DMS 273 (cell line): ENCODE results near the gene FBXL16.

Experiments
- DNase-seq: peaks from one replicate; lab custom pipeline; 2025; ENCODE audit not compliant: unreplicated experiment; lab: John Stamatoyannopoulos, UW

FBXL16 gene

DNA sequence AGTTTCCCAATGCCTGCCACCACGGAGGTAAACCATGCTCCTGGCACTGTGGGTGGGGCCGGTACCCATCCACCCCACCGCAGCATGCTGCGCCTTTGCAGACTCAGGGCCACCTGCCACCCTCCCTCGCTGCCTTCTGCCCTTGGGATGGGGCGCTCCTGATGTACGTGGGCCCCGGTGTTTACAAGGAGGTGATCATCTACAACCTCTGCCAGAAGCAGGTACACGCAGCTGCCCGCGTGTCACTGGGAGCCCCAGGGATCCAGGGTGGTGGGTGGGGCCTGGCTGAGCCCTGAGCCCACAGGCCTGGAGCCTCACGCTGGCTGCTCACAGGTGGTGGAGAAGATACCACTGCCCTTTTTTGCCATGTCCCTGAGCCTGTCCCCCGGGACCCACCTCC lies 39.0 kb downstream of the FBXL16 start:
- DNase-seq = no peak

DNA sequence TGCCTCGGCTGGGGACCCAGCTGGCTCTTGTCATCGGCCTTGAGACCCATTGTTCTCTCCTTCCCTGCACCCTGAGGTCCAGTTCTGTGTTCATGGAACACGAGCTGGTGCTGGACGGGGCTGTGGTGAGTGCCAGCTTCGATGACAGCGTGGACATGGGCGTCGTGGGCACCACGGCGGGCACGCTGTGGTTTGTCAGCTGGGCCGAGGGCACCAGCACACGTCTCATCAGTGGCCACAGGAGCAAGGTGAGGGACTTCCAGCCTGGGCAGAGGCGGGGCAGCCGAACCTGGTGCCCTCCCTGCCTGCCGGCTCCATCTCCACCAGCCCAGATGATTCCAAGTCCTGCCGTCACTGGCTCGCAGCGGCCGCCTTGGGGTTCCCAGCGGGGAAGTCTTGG lies 43.0 kb downstream of the FBXL16 start:
- DNase-seq = no peak

DNA sequence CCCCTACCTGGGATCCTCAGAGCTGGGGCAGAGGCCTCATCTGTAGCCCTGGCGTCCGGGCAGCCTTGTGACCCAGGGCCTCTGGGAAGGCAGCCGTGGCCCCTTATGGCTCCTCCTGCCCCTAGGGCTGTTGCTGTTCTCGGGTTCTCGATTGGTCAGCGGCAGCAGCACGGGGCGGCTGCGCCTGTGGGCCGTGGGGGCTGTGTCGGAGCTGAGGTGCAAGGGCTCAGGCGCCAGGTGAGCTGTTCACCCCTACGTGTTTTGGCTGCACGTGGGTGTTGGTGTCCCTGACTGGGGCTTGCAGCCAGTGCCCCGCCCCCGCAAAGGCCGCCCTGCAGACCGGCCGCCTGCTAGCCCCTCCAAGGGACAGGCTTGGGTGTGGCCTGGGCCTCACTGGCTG lies 43.5 kb downstream of the FBXL16 start:
- no peak for DNase-seq

DNA sequence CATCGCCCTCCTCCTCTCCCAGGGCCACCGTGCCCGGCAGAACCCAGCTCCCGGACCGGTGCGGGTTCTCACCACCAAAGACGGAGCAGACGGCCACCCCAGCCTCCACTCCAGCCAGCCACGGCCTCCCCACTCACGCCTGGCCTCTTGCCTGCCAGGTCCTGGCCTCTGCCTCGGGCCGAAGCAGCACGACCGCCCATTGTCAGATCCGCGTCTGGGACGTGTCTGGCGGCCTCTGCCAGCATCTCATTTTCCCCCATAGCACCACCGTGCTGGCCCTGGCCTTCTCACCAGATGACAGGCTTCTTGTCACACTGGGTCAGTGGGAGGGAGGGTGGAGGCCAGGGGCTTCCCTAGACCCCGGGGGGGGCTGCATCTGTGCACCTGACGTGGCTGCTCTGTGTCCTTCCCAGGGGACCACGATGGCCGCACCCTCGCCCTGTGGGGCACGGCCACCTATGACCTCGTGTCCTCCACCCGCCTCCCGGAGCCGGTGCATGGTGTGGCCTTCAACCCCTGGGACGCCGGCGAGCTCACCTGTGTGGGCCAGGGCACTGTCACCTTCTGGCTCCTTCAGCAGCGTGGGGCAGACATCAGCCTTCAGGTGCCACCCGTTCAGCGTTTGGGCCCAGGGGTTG lies 44.3 kb downstream of the FBXL16 start:
- DNase-seq = no peak

DNA sequence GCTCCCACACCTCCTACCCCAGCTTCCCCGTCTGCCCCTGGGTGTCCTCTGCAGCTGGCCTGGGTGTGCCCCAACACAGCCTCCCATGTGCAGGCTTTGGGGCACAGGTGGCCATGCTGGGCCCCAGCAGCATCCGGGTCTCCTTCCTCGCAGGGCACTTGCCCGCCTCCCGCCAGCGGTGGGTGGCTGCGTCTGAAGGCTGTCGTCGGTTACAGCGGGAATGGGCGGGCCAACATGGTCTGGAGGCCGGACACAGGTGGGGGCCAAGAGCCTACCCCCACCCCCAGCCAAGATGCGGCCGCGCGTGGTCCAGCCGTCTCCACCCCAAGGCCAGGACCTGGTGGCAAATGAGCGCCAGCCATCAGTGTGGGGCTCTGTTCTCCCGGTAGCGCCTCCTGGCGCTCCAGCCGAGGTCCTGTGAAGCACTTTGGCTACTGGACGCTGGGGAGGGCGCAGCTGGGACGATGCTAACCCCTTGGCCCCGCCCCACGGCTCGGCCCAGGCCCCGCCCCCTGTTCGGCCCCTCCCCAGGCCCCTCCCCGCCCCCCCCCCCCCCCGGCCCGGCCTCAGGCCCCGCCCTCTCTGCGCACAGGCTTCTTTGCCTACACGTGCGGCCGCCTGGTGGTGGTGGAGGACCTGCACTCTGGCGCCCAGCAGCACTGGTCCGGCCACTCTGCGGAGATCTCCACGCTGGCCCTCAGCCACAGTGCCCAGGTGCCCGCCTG lies 45.0 kb downstream of the FBXL16 start:
- peak; percentile 43 for DNase-seq

DNA sequence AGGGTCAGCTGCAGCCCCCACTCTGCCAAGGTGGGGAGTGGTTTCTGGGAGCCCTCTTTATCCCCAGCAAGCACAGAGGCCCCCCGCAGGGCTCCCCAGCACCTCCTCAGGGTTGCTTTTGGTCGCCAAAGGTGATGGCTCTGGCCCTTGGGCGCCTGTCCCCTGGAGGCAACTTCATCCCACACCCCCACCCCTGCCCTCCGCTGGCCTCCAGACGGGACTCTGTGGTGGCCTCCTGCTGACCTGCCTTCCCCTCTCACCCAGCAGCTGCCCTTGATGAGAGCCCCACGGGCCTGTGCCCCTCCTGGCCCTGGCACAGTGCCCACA lies 45.5 kb downstream of the FBXL16 start:
- DNase-seq = no peak

DNA sequence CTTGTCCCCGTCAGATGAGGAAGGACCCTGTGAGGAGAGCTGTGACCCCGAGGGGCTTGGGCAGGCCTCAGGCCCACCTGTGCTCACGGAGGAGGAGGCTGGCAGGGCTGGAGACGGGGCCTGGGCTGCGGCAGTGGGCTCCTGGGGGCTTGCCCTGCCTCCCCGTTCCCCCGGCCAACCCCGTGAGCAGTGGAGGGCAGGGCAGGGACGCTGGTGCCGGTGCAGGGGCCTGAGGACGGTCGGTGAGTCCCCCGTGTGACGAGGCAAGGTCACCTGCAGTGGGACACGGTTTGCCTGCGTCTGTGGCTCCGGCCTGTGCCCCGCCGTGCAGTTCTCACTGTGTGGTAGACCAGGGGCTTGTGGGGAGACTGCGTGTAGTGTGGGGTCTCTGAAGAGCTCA lies 46.0 kb downstream of the FBXL16 start:
- DNase-seq = no peak

DNA sequence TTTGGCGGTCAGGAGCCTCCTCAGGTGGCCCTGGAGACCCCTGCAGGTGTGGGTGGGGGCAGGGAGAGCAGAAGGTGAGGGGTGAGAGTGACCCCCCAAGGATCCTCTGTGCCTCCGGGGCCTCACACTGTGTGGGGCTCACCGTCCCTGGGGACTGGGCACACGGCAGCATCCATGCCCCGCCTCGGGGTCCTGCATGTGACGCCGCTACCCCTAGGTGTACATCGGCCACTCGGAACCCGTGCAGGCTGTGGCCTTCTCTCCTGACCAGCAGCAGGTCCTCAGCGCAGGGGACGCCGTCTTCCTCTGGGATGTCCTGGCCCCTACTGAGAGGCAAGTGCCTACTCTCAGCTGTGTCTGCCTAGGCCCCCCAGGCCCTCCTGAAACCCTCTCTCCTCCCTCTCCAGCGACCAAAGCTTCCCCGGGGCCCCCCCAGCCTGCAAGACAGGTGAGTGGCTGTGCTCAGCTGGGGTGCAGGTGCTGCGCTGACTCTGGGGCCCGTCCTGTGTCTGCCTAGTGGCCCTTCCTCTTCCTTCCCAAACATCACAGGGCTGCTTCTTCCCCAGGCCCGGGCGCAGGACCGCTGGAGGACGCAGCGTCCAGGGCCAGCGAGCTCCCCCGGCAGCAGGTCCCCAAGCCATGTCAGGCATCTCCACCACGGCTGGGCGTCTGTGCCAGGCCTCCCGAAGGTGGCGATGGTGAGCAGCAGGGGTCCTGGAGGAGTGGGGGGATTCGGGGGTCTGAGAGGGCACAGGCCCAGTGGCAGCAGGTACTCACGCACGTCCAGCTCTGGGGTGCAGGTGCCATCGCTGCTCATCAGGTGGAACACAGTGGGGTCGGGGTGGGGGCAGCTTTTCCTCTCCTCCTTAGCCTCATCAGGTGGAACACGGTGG lies 46.7 kb downstream of the FBXL16 start:
- no peak for DNase-seq

DNA sequence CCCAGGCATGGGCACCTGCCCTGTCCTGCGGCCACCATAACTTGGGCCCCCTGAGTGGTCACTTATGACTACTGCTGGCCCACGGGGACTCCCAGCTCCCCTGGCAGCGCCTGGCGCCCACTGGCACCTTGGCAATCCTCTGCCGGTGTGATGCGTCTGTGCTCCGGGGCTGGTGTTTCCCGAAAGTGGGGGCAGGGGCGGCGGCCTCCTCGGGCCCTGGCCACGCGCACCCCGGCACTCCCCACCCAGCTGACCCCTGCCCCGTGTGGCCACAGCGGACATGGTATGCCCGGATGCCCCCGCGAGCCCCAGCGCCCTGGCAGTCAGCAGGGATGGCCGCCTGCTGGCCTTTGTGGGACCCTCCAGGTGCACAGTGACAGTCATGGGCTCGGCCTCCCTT lies 48.1 kb downstream of the FBXL16 start:
- DNase-seq = no peak

DNA sequence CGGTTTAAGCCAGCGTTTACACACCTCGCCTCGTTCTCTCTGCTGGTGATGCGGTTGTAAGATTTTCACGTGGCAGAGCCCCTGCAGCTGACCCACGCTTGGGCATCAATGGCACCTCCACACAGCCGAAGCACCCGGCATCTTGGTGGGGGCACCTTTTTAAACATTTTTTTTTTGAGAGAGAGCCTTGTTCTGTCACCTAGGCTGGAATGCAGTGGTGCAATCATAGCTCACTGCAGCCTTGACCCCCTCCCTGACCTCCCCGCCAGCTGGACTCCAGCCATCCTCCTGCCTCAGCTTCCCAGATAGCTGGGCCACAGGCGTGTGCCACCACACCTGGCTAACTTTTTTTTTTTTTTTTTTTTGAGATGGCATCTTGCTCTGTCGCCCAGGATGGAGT lies 51.6 kb downstream of the FBXL16 start:
- no peak for DNase-seq

DNA sequence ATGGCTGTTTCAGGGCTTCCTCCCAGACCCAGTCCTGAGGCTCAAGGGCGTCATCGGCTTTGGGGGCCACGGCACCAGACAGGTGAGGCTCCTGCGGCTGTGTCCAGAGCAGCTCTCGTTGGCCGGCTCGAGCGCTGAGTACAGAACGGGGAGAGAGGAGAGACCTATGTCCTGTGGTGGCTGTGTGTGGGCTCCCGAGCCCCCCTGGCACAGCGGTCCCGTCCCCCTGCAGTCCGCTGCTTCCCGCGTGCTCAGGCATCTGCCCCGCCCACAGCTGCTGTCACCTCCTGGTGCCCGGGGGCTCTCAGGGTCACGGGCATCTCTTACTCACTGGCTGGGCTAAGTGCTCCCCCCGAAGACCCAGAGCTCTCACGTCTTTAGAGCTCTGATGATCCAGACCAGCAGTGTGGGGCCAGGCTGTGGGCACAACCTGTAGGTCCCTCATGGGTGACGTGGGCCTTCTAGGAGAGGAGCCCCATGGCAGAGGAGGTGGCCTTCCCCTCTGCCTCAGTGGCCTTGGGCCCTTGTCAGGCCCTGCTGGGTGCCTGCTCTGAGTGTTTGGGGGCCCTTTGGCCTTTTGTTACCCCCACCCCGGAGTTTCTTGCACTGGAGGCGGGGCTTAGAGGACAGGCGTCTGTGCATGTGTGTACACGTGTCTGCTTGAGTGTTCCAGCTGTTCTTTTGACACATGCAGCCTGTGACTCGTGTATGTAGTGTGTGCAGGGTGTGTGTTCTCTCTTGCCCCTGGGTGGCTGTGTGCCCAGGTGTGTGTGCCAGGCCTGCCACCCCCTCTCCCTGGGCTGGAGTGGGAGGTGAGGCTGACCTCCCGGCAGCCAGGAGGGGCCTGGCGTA lies 52.9 kb downstream of the FBXL16 start:
- DNase-seq = no peak

DNA sequence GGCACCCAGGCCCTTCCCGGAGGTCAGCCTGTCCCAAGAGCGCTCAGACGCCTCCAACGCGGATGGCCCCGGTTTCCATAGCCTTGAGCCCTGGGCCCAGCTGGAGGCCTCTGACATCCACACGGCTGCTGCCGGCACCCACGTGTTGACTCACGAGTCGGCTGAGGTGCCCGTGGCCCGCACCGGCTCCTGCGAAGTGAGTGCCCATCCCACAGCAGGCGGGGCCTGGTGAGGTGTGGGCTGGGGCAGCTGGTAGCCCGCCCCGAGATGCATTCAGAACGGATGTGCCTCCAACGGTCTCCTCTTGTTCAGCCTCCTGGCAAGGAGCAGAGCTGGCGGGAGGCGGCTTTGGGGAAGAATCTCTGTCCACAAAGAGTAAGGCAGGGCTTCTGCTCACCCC lies 53.8 kb downstream of the FBXL16 start:
- peak; percentile 51 for DNase-seq

DNA sequence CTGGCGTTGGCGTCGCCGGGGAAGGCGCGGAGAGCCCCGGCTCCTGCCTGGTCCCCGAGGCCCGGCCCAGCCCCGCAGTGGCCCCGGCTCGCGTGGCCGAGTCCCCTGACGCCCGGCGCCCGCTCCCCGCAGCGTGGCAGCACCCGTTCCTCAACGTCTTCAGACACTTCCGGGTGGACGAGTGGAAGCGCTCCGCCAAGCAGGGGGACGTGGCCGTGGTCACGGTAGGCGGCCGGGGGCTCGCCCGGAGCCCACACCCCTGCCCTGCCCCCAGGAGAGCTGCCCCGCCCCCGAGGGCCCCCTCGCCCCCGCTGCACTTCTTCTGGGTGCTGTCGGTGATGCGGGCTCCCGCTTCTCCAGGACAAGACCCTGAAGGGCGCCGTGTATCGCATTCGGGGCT lies 56.0 kb downstream of the FBXL16 start:
- no peak for DNase-seq

DNA sequence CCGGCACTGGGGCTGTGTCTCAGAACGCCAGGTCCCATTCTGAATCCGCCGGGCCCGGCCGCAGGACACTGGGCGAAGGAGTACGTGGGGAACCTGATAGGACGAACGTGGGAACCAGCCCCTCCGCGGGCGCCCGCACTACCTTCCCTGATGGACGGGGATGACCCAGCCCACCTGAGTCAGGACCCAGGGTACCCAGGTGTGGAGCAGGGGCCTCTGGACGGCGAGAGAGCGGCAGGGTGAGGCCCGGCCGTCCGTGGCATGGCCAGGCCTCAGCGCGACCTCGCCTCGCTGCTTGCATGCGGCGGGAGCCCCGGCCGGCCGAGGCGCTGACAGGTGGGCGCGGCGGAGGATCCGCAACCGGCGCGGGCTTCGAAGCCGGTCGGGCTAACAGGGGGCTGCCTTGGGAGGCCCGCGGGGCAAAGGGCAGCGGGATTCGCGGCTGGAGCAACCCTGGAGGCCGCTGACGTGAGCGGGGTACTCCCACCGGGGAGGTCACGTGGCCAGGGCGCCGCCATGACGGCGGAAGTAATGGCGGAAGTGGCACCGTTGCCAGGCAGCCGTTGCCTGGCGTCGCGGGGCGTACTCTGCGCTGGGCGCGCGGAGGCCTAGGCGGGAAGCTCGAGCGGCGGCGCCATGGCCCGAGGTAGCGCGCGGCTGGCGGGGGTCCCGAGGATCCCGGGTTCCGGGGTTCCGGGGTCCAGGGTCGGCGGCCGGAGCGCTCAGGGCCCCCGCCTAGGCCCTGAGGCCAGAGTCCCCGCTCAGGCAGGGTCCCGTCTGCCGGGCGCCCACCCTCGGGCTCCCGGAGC lies 56.6 kb downstream of the FBXL16 start, which contains the start of gene WDR90:
TSS of gene WDR90 (plus strand) at position 585 of the 809 bp plus-strand sequence. CDS start at position 637, 52 bp downstream.
- DNase-seq = peak; percentile 98

DNA sequence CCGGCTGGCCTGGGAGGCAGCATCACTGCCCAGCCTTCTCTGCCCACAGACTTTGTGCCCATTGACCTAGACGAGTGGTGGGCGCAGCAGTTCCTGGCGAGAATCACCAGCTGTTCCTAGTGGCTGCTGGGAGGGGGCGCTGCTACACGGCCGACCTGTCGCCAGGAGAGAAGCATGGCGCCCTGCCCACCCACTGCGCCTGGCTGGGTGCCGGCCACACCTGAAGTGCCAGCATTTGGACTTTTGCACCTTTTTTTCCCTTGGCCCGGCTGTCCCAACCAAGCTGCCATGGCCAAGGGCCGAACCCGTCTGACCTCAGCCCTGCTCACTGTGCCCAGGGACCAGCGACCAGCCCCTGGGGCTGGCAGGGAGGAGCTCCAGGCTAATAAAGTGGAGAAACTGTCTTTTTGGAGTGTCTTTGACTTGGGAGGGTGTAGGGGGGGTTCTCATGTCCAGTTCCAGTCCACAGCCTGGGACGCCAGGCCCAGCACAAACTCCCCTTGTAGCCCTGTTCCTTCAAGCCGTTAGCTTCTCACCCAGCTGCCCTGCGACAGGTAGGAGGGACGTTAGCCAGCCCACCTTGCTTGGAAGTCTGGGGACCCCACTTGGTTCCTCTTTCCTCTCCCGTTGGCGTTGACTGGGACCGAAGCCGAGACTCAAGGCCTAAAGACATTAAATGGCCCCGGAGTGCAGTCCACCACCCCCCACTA lies 57.4 kb downstream of the FBXL16 start:
- peak; percentile 77 for DNase-seq

DNA sequence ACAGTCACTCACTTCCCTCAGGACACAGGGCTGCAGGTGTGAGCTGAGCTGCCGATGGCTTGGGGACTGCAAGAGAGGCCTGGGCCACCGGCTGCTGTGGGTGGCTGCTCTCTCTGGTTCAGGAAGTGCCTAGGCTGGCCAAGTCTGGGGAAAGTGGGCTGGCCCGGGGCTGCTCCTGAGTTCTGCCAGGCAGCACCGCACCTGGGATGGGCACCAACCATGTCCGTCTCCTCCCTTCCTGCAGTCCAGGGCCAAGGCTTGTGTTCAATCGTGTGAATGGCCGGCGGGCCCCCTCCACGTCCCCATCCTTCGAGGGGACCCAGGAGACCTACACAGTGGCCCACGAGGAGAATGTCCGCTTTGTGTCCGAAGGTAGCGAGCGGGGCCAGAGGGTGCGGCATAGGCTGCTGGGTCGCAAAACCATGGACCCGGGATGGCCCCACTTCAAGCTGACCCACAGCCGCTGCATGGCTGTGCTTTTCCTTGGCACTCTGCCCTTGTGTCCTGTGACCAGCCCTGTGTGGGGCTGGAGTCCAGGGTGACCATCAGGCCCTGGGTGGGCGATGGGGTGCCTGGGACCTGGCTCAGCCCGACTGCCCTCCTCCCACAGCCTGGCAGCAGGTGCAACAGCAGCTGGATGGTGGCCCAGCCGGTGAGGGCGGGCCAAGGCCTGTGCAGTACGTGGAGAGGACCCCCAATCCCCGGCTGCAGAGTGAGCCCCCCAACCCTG lies 58.3 kb downstream of the FBXL16 start:
- no peak for DNase-seq

DNA sequence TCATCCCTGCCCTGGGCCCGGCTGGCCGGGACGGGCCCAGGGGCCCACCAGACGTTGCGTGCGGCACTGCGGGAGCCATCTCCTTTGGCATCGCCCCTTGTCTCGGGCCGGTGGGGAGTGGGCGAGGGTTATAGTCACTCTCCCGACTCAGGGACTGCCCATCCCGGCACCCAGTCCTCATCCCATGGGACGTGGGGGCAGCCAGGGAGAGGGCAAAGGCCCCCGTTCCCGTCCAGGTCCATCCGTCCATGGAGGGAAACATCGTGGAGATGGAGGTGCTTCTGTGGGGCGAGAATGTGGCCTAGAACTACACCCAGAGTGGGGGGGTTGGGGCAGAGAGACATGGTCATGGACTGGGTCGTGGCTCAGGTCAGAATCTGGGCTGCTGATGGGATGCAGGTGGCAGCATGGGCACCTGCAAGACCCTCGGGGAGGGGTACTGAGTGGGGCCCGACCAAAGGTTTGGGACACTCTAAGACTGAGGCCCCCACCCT lies 58.9 kb downstream of the FBXL16 start:
- no peak for DNase-seq

DNA sequence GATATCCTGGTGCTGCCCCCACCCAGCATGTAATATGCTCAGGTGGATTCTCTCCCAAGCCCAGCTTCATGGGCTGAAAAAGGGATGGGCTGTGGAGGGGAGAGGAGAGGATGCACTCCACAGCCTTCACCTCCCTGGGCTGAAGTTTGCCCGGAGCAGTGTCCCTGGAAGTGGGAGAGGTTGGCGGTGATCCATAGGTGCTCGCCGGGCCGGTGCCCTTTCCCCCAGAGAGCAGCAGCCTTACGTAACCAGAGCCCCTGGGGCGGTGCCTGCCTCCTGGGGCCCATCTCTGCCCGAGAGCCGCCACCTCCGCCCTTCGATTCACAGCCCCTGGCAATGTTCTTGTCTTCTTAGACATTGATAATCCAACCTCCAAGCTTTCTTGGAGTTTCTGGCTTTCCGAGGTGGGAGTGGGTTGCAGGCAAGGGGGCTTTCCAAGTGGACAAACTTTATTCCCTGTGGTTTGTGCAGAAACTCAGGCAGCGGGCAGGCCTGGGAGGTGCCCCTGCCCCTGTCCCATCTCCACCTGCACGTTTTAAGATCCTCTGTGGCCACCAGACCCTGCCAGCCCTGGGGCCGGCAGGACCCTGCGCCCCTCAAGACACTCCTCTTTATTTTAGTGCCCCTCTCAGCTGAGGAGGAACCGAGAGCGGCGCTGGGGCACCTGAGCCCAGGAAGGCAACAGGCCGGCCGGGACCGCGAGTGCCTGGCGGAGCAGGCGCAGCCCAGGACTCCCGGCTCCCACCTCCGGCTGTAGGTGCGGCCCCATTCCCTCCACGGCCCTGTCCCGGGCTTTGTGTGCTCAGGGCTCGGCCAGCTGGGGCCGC lies 59.5 kb downstream of the FBXL16 start:
- DNase-seq = no peak
